OCI-LY3 (cell line): ENCODE measurements around the gene FDXR.

Experiments
- H2AFZ ChIP-seq: fragments of 200-600, 300-600 bp; shearing (Covaris generic); 2 replicates; pipeline ENCODE4 v1.6.0; 2014; ENCODE audit warnings: antibody characterized with exemption, low read depth, low read length
- H3K27ac ChIP-seq: fragments of 200-600, 300-600 bp; sonication (generic); 2 replicates; pipeline ENCODE4 v1.5.1; 2014; ENCODE audit warnings: mild to moderate bottlenecking, low read length, moderate library complexity, mixed read lengths
- H3K27me3 ChIP-seq: fragments of 200-600, 300-600 bp; sonication (generic); 2 replicates; pipeline ENCODE4 v1.6.1; 2014; ENCODE audit warnings: low read depth, low read length, mixed read lengths
- H3K36me3 ChIP-seq: fragments of 200-600, 300-600 bp; sonication (generic); replicated peaks from 2 replicates; pipeline ENCODE3; 2014; ENCODE audit warnings: low read depth, low read length, mixed read lengths
- H3K4me1 ChIP-seq: fragments of 300-600, 200-600 bp; sonication (generic); 2 replicates; pipeline ENCODE4 v1.6.1; 2014; ENCODE audit warnings: low read length, mixed read lengths
- H3K4me2 ChIP-seq: fragments of 200-600, 300-600 bp; sonication (generic); 2 replicates; pipeline ENCODE4 v1.6.1; 2014; ENCODE audit warnings: low read length, mixed read lengths
- H3K4me3 ChIP-seq: fragments of 300-600, 200-600 bp; sonication (generic); 2 replicates; pipeline ENCODE4 v1.5.1; 2014; ENCODE audit warnings: antibody characterized with exemption, mild to moderate bottlenecking, low read length, moderate library complexity
- H3K79me2 ChIP-seq: fragments of 300-600, 200-600 bp; shearing (Covaris generic); 2 replicates; pipeline ENCODE4 v1.6.1; 2014; ENCODE audit warnings: mild to moderate bottlenecking, low read length, mixed read lengths
- H3K9ac ChIP-seq: fragments of 300-600, 200-600 bp; shearing (Covaris generic); 2 replicates; pipeline ENCODE4 v1.6.0; 2014; ENCODE audit warnings: mild to moderate bottlenecking, low read length, moderate library complexity
- H3K9me3 ChIP-seq: fragments of 200-600, 300-600 bp; shearing (Covaris generic); 2 replicates; pipeline ENCODE4 v1.6.1; 2014; ENCODE audit warnings: low read length, mixed read lengths; ENCODE audit not compliant: insufficient read depth
- H4K20me1 ChIP-seq: fragments of 200-600, 300-600 bp; sonication (generic); 2 replicates; pipeline ENCODE4 v1.6.1; 2016; ENCODE audit warnings: low read length, mixed read lengths; ENCODE audit not compliant: insufficient read depth
- EZH2phosphoT487 ChIP-seq: fragments of 200-600 bp; shearing (Covaris generic); IDR thresholded peaks from 2 replicates; pipeline ENCODE4 v1.6.1; 2018; ENCODE audit warnings: antibody characterized with exemption, mixed run types, low read depth
- TF ChIP-seq, protein P1 (sequence below): fragments of 200-600, 300-600 bp; sonication (generic); IDR thresholded peaks from 2 replicates; pipeline ENCODE4 v1.5.1; 2014; ENCODE audit warnings: antibody characterized with exemption, low read length, low read depth

The FDXR gene

DNA sequence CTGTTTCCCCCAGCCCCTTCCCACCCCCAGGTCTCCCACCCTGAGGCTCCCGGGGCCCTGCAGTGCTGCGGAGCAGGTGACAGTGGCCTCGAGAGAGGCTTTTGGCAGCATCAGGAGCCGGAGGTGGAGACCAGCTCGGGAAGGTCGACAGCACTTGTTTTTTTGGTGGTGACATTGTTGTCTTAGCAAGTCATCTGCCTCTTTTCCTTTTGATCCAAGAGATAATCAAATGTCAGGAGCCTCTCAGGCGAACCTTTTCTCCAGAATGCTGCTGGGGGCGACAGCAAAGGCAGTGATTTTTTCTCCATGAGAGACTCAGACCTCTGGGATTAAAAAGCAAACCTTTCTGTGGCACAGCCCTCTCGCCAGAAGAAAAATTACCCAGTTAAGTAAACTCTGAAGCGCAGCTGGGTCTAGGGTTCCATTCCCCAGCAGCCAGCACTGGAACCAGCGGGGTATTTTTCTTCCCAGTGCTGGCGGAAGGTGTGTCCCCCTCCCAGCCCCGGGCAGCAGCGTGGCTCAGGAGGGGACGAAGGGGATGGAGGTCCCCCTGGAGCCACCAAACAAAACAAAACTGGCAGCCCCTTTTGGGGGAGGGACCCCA is 50.4 kb downstream of the FDXR start:
- no peaks in the 10 kb centered on the region for H3K36me3 ChIP-seq
- H3K4me1 ChIP-seq, result no peaks in the 10 kb centered on the region
- H3K27ac ChIP-seq, result no peak overlapping the region
- no peaks in the 10 kb centered on the region for H3K79me2 ChIP-seq
- no peaks in the 10 kb centered on the region for H3K9me3 ChIP-seq
- TF ChIP-seq, protein P1, sequence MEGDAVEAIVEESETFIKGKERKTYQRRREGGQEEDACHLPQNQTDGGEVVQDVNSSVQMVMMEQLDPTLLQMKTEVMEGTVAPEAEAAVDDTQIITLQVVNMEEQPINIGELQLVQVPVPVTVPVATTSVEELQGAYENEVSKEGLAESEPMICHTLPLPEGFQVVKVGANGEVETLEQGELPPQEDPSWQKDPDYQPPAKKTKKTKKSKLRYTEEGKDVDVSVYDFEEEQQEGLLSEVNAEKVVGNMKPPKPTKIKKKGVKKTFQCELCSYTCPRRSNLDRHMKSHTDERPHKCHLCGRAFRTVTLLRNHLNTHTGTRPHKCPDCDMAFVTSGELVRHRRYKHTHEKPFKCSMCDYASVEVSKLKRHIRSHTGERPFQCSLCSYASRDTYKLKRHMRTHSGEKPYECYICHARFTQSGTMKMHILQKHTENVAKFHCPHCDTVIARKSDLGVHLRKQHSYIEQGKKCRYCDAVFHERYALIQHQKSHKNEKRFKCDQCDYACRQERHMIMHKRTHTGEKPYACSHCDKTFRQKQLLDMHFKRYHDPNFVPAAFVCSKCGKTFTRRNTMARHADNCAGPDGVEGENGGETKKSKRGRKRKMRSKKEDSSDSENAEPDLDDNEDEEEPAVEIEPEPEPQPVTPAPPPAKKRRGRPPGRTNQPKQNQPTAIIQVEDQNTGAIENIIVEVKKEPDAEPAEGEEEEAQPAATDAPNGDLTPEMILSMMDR, result no peak
- no peaks in the 10 kb centered on the region for H3K27me3 ChIP-seq
- H3K9ac ChIP-seq, result no peak overlapping the region
- no peak overlapping the region for H2AFZ ChIP-seq
- no peak overlapping the region for H3K4me2 ChIP-seq
- H3K4me3 ChIP-seq, result no peak overlapping the region
- H4K20me1 ChIP-seq, result no peaks in the 10 kb centered on the region

DNA sequence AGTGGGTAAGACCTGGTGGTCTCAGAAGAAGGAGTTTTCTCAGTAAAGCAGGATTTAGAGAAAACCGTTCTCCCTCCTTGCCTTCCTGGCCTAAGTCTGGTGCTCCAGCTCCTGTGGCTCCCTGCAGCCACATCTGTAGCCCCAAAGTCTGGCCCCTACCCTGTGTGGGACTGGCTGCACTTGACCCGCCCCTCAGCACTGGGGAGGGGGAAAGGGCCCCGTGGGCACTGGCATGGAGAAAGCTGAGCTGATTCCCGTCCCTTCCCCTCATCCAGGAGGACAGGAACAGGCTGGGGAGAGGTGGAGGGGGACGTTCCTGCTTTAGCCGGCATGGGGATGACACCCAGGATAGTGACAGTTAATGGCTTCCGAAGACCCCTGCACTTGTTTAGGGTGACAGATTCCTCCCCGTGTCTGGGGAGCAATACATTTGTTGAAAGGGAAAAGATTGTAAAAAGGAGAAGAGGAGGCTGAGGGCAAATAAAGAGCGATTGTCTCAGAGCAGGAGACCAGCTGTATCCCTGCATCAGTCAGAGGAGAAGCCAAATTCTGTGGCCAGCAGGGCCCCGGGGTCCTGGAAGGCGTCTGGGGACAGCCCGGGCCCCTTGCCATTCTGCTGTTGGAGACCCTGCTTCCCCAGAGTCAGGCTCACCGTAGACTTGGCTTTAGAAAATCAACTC is 51.0 kb downstream of the FDXR start:
- no peak for TF ChIP-seq EZH2phosphoT487
- TF ChIP-seq, protein P1, result no peak

DNA sequence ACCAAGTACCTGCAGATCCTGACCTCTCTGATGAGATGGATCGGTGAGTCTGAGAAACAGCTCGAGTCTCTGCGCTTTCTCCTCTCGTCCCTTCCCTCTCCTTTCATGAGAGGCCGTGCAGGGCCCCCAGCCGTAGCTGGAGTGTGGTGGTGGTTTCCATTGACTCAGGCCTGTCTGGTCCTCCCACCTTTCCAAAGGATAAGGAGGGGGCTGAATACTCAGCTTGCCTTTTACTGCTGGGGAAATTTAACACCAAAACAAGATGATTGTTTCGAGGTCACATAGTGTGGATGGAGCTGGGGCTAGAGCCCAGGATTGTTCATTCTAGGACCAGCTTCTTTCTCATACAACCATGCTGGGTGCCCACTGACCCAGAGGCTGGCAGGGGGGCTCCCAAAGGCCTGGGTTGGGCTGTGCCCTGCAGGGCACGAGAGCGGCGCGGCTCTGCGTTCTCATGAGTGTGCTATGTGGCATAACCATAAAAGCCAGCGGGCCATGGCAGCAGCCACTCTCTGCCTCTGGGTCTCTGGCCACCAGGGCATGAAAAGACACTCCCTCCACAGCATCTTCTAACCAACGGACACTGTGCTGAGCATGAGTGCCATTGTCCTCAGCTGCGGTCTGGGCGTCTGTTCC is 52.9 kb downstream of the FDXR start:
- no peak overlapping the region for H3K4me2 ChIP-seq
- H3K36me3 ChIP-seq, result no peaks in the 10 kb centered on the region
- H3K27me3 ChIP-seq, result no peaks in the 10 kb centered on the region
- H3K9me3 ChIP-seq, result no peaks in the 10 kb centered on the region
- no peak overlapping the region for H3K9ac ChIP-seq
- H2AFZ ChIP-seq, result no peak overlapping the region
- H3K4me1 ChIP-seq, result no peaks in the 10 kb centered on the region
- TF ChIP-seq, protein P1, result no peak
- no peak for TF ChIP-seq EZH2phosphoT487
- no peaks in the 10 kb centered on the region for H4K20me1 ChIP-seq
- H3K27ac ChIP-seq, result no peak overlapping the region
- no peaks in the 10 kb centered on the region for H3K79me2 ChIP-seq
- no peak overlapping the region for H3K4me3 ChIP-seq

More for the DNA sequence above, 51.0 kb downstream of the FDXR start:
- Histone ChIP-seq H3K27me3 (no peaks in the 10 kb centered on the region), H3K9me3 (no peaks in the 10 kb centered on the region), H2AFZ (no peak overlapping the region), H4K20me1 (no peaks in the 10 kb centered on the region), H3K9ac (no peak overlapping the region), H3K27ac (no peak overlapping the region), H3K4me1 (no peaks in the 10 kb centered on the region), H3K4me3 (no peak overlapping the region), H3K4me2 (no peak overlapping the region), H3K36me3 (no peaks in the 10 kb centered on the region), H3K79me2 (no peaks in the 10 kb centered on the region)

DNA sequence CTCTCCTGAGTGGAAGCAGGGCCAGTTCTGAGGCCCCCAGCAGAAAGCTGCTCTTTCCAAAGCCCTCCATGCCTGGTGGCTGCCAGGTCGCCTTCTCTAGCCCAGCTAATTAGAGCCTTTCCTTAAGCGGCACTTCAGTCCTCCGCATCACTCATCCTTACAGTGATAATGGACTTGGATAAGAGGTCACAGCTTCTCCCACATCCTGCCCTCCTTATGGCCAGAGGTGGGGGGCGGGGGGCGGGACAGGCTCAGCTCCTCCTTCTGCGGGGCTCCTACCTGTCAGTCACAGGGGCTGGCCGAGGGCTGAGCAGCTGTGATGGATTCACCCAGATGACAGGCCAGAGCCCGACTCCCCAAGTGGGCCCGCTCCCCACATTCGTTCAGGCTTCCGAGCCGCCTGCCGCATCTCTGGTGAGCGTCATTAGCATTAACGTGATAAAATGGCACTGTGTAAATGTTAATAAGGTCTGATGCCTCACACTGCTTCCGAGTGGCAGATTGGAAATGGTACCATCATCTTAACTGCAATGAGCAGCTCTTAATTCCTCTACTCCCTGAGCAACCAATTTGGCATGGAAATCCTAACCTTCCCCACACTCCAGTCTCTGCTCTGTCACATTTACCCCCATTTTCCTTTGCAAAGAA is 54.4 kb downstream of the FDXR start:
- no peaks in the 10 kb centered on the region for H3K9me3 ChIP-seq
- H3K4me2 ChIP-seq, result no peak overlapping the region
- no peaks in the 10 kb centered on the region for H3K4me1 ChIP-seq
- H3K9ac ChIP-seq, result no peak overlapping the region
- H4K20me1 ChIP-seq, result no peaks in the 10 kb centered on the region
- TF ChIP-seq, protein P1, result no peak
- no peak for TF ChIP-seq EZH2phosphoT487
- no peaks in the 10 kb centered on the region for H3K79me2 ChIP-seq
- H3K27ac ChIP-seq, result no peak overlapping the region
- no peak overlapping the region for H3K4me3 ChIP-seq
- H2AFZ ChIP-seq, result no peak overlapping the region
- no peaks in the 10 kb centered on the region for H3K36me3 ChIP-seq
- H3K27me3 ChIP-seq, result no peaks in the 10 kb centered on the region
